Measurements from ENCODE around the gene XBP1. TPM values are rescaled to one million over a fixed set of nuclear protein-coding genes. Genes with fewer than 3 reads are reported as not detected.

The XBP1 gene
- total and polyA plus RNA-seq, 2 donors (not counting 3 experiments of a cell fraction or from before 2014, with no cell fraction given): 90.4 to 102 TPM

DNA sequence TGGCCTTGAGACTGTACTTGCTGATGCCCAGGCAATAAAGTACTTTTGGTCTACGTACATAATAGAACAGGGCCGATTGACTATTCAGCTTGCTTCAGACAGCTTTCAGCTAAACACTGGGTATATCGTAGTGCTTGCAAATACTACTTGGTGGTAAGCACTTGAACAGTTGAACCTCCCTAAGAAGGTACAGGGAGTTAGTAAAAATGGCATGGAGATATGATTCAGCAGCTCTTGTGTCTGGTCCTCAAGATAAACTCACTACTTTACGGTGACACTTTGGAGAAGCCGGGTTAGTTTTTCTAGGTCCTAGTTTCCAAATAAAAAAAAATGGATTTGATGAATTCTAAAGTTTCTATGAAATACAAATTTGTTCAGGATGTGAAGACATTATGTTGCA is 20.5 kb downstream of the XBP1 start:
- POLR2A ChIA-PET: no interaction called here
- DNase-seq (ENCODE audit: low read depth, low spot score): no peak
- H3K27ac ChIP-seq (ENCODE audit: insufficient read depth, low read depth, low read length): no peak overlapping the region
- intact Hi-C loops (cut with micrococcal nuclease) (no loop called here), dilution Hi-C loops (cut with MboI; ENCODE audit: extremely low pct_ligation_motif_present, low sequenced_read_pairs) (no loop called here)
- no peak overlapping the region for H3K4me2 ChIP-seq (ENCODE audit: insufficient read depth, low read length)
- FAIRE-seq: no peak
- no peak overlapping the region for H2AFZ ChIP-seq (ENCODE audit: low read depth, low read length)
- TF ChIP-seq MYC (IDR thresholded peaks at IDR 0.05; ENCODE audit: low read depth, low read length) (no peak), EZH2 (IDR thresholded peaks at IDR 0.05; ENCODE audit: borderline replicate concordance, low read depth, low read length, severe bottlenecking) (no peak), JUN (IDR thresholded peaks at IDR 0.05; ENCODE audit: borderline replicate concordance, insufficient read depth, insufficient read length, low read depth) (no peak), FOS (IDR thresholded peaks at IDR 0.05; ENCODE audit: borderline replicate concordance, insufficient read depth, low read length) (no peak), GATA2 (IDR thresholded peaks at IDR 0.05; ENCODE audit: insufficient read depth, insufficient read length, low read depth, low read length) (no peak), POLR2A (IDR thresholded peaks at IDR 0.05; ENCODE audit: low read depth, low read length) (no peak), POLR2AphosphoS5 (IDR thresholded peaks at IDR 0.05; ENCODE audit: insufficient read depth, low read depth, low read length) (no peak)
- TF ChIP-seq, protein P1, sequence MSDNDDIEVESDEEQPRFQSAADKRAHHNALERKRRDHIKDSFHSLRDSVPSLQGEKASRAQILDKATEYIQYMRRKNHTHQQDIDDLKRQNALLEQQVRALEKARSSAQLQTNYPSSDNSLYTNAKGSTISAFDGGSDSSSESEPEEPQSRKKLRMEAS (IDR thresholded peaks at IDR 0.05; ENCODE audit: insufficient read depth, insufficient read length): no peak
- TF ChIP-seq, protein P2, sequence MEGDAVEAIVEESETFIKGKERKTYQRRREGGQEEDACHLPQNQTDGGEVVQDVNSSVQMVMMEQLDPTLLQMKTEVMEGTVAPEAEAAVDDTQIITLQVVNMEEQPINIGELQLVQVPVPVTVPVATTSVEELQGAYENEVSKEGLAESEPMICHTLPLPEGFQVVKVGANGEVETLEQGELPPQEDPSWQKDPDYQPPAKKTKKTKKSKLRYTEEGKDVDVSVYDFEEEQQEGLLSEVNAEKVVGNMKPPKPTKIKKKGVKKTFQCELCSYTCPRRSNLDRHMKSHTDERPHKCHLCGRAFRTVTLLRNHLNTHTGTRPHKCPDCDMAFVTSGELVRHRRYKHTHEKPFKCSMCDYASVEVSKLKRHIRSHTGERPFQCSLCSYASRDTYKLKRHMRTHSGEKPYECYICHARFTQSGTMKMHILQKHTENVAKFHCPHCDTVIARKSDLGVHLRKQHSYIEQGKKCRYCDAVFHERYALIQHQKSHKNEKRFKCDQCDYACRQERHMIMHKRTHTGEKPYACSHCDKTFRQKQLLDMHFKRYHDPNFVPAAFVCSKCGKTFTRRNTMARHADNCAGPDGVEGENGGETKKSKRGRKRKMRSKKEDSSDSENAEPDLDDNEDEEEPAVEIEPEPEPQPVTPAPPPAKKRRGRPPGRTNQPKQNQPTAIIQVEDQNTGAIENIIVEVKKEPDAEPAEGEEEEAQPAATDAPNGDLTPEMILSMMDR (IDR thresholded peaks at IDR 0.05; ENCODE audit: extremely low read depth in 1 of 2, insufficient read depth in 1 of 2, low read depth in 1 of 2, low read length in 2 of 2): no peak
- BruUV-seq (replicated peaks): no TSS peak
- no peak overlapping the region for H3K9ac ChIP-seq (replicated peaks; ENCODE audit: extremely low read depth, insufficient read depth, low read length)
- no peaks in the 10 kb centered on the region for H3K9me3 ChIP-seq (replicated peaks; ENCODE audit: control insufficient read depth, insufficient read depth, low read length)
- CTCF ChIA-PET: interaction anchor here (3.0 kb wide), 1 partner anchor 180 kb away, joined by 12 read pairs; no protein-coding TSS in a partner anchor
- H3K9me1 ChIP-seq (replicated peaks; ENCODE audit: control insufficient read depth, extremely low read depth, insufficient read depth, low read length): no peaks in the 10 kb centered on the region
- H4K20me1 ChIP-seq (replicated peaks; ENCODE audit: control insufficient read depth, extremely low read depth, insufficient read depth, low read length): no peaks in the 10 kb centered on the region
- H3K79me2 ChIP-seq (ENCODE audit: control insufficient read depth, insufficient read depth, low read length): peaks cover 47% of the 10 kb centered on the region
- H3K4me1 ChIP-seq (ENCODE audit: control insufficient read depth, extremely low read depth, insufficient read depth, low read length): no peaks in the 10 kb centered on the region
- no peaks in the 10 kb centered on the region for H3K27me3 ChIP-seq (ENCODE audit: control insufficient read depth in 2 of 2, insufficient read depth in 2 of 2, low read length in 2 of 2)
- H3K4me3 ChIP-seq (replicated peaks in 1 of 3; ENCODE audit: insufficient read depth in 1 of 3, low read depth in 1 of 3, low read length in 3 of 3): no peak overlapping the region
- H3K36me3 ChIP-seq (ENCODE audit: control insufficient read depth in 2 of 2, extremely low read depth in 1 of 2, insufficient read depth in 2 of 2, low read length in 2 of 2): peaks cover 7 to 16% of the 10 kb centered on the region in 2 experiments

Data from endothelial cell of umbilical vein (primary cell).